Kidney epithelial cell (primary cell): ENCODE measurements around the gene PCCA. TPM values are rescaled to one million over a fixed set of nuclear protein-coding genes. Genes with fewer than 3 reads are reported as not detected.

ENCODE experiments used
- DNase-seq: peaks from one replicate; pipeline ENCODE4 v3.0.0-alpha.2; 2010; ENCODE audit warnings: low read depth
- H3K27me3 ChIP-seq: 2 replicates; pipeline ENCODE4 v1.6.0; 2011; ENCODE audit warnings: low read length; ENCODE audit not compliant: control insufficient read depth, insufficient read depth
- H3K36me3 ChIP-seq: 2 replicates; pipeline ENCODE4 v1.5.1; 2011; ENCODE audit warnings: low read length; ENCODE audit not compliant: control insufficient read depth, insufficient read depth
- H3K4me3 ChIP-seq: 2 replicates; pipeline ENCODE4 v1.5.1; 2011; ENCODE audit warnings: low read depth, mild to moderate bottlenecking, control low read depth, low read length
- total RNA-seq: library from RNA; depleted of rRNA; stranded (reverse); fragments of >200 nt; gene quantifications from 2 replicates; pipeline ENCODE4 v1.2.3, GENCODE V29; 2015
- TF ChIP-seq, protein P1 (sequence below): IDR thresholded peaks from 2 replicates; pipeline ENCODE4 v1.5.1; 2011; ENCODE audit warnings: mild to moderate bottlenecking, moderate library complexity, low read length, control low read depth, inconsistent platforms; ENCODE audit not compliant: insufficient read depth, poor library complexity, severe bottlenecking

The PCCA gene
- total RNA-seq, 1 donor from 2014 or later = 15.7 TPM

DNA sequence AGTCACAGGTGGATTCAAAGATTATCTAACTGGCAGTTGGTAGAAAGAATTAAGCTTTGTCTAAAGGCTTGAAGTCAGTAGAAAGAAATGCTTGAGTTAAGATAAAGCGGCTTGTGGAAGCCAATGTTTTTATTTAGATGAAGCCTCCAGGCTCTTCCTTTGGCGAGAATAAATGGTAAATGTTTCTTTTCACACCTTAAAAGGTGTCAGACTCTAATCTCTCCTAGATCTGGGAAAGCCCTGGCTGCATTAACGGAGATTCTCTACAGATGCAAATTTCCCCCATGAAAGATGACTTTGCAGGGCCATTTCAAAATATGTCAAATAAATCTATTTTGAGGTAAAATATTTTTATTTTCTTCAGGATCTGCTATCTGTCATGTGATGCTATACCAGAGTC is 37.8 kb upstream of the PCCA start:
- no peaks in the 10 kb centered on the region for H3K36me3 ChIP-seq
- DNase-seq = no peak
- TF ChIP-seq, protein P1, sequence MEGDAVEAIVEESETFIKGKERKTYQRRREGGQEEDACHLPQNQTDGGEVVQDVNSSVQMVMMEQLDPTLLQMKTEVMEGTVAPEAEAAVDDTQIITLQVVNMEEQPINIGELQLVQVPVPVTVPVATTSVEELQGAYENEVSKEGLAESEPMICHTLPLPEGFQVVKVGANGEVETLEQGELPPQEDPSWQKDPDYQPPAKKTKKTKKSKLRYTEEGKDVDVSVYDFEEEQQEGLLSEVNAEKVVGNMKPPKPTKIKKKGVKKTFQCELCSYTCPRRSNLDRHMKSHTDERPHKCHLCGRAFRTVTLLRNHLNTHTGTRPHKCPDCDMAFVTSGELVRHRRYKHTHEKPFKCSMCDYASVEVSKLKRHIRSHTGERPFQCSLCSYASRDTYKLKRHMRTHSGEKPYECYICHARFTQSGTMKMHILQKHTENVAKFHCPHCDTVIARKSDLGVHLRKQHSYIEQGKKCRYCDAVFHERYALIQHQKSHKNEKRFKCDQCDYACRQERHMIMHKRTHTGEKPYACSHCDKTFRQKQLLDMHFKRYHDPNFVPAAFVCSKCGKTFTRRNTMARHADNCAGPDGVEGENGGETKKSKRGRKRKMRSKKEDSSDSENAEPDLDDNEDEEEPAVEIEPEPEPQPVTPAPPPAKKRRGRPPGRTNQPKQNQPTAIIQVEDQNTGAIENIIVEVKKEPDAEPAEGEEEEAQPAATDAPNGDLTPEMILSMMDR = no peak
- H3K4me3 ChIP-seq = no peak overlapping the region
- no peaks in the 10 kb centered on the region for H3K27me3 ChIP-seq

DNA sequence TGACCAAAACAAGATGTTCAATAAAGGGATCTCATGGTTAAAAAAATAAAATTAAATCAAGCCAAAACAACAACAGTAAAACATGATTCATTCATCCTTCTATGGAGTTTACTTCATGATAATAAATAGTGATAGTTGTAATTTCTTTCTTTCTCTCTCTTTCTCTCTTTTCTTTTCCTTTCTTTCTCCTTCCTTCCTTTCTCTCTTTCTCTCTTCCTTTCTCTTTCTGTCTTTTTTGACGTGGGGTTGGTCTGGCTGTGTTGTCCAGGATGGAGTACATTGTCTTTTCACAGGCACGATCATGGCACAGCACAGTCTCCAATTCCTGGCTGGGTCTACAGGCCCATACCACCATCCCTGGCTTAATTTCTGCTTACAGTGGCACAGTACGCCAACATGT is 29.1 kb upstream of the PCCA start:
- TF ChIP-seq, protein P1 = no peak
- H3K36me3 ChIP-seq = no peaks in the 10 kb centered on the region
- DNase-seq = no peak
- no peaks in the 10 kb centered on the region for H3K27me3 ChIP-seq
- no peak overlapping the region for H3K4me3 ChIP-seq

DNA sequence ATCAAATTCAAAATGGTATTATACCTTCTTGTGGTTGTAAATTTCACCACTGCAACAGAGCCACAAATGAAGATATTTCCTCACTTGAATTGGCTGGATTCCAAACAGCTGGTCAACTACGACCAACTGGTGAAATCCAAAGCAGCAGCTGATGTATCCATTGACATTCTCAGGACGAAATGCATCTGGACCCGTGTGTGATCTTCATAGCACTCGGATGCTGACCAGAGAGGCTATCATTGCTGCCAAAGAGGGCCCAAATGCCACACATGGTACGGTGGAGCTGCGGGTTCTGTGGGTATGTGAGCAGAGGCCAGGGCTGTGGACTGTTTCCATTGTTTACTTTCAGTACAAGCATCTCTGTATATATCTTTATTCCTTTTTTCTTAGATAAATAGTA is 25.6 kb upstream of the PCCA start:
- no peaks in the 10 kb centered on the region for H3K36me3 ChIP-seq
- no peaks in the 10 kb centered on the region for H3K27me3 ChIP-seq
- no peak overlapping the region for H3K4me3 ChIP-seq
- TF ChIP-seq, protein P1 = no peak
- no peak for DNase-seq

DNA sequence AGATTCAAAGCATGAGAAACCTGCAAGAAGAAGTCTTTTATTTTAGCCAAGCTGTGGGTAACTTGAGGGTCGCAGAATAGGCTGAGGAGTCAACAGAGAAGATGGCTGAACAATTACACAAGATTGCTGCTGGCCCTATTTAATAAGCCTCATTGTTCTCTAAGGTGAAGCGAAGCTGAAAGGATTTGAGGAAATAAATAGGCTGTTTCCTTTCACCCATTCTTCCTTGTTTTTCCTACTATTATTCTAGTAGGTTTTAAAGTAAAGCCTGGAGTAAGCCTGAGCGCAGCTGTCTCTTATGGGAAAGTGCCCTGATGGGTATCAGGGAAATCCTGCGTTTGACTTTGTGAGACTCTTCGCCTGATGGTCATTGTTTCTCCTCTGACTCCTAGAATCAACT is 25.0 kb upstream of the PCCA start:
- Histone ChIP-seq H3K4me3 (no peak overlapping the region), H3K36me3 (no peaks in the 10 kb centered on the region), H3K27me3 (no peaks in the 10 kb centered on the region)
- TF ChIP-seq, protein P1 = no peak
- no peak for DNase-seq

DNA sequence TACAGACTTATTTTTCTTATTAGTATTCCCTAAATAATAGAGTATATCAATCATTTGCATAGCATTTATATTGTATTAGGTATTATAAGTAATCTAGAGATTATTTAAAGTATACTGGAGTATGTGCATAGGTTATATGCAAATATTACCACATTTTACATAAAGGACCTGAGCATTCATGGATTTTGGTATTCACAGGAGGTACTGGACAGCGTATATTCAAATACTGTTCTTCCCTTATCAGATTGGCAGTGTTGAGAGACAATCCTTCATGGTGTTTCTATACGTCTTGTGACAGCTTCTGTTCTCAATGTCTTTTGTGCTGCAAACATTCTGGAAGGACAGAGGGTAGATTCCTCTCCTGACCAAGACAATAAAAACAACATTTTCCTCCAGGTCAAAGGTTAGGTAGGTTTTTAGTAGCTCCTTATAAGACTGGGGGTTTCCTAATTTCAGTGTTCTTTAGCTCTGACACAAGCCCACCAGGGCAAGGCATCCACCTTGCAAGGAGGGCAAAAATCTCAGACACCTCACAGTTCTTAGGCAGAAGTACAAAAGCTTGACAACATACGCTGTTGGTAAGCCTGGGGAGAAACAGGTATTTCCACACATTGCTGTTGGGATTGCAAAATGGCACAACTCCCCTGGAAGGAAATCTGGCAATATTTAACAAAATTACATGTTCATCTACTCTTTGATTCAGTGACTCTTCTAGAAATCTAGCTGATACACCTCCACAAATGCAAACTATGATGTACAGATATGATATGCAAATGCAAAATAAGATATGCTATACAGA is 20.6 kb upstream of the PCCA start:
- DNase-seq = no peak
- TF ChIP-seq, protein P1 = no peak

DNA sequence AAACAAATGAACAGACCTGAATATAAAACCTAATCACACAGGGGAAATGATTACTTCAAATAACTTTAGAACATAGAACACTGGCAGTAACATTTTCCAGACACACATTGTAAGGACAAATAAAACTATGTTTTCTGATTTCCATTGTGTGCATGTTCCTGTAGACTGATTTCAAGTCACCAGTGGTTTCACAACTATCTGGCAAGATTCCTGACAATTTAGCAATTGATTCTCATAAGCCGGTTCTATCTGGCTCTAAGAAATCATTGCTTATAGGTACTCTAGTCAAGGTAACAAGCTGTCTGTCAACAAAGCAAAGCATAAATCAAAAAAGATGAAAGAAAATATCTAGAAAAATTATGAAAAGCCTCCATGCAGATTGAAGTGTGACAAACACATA is 19.6 kb upstream of the PCCA start:
- no peak for DNase-seq
- H3K27me3 ChIP-seq = no peaks in the 10 kb centered on the region
- H3K36me3 ChIP-seq = no peaks in the 10 kb centered on the region
- TF ChIP-seq, protein P1 = no peak
- H3K4me3 ChIP-seq = no peak overlapping the region

More for the DNA sequence above, 20.6 kb upstream of the PCCA start:
- Histone ChIP-seq H3K27me3 (no peaks in the 10 kb centered on the region), H3K4me3 (no peak overlapping the region), H3K36me3 (no peaks in the 10 kb centered on the region)
